GM12874 (cell line): Measurements from ENCODE around the gene CACNB2.

ENCODE experiments used
- CTCF ChIP-seq: IDR thresholded peaks from 2 replicates; pipeline ENCODE4 v1.5.1; 2011; ENCODE audit warnings: low read depth, mild to moderate bottlenecking, control low read depth, low read length, moderate library complexity; ENCODE audit not compliant: insufficient read depth

The CACNB2 gene

GRCh38 chr10:18226336-18226735 is 86.1 kb downstream of the CACNB2 start:
- no peak for TF ChIP-seq CTCF

- no peak for TF ChIP-seq CTCF
Observed at GRCh38 chr10:18229826-18230225, 89.6 kb downstream of the CACNB2 start.

GRCh38 chr10:18230794-18231193 is 90.6 kb downstream of the CACNB2 start:
- TF ChIP-seq CTCF, result no peak

GRCh38 chr10:18231480-18231879 is 91.3 kb downstream of the CACNB2 start:
- no peak for TF ChIP-seq CTCF

- TF ChIP-seq CTCF, result 0 out of 2 replicates have a peak, but pooled peaks have one; percentile 18
Observed at GRCh38 chr10:18233775-18234174, 93.6 kb downstream of the CACNB2 start.

GRCh38 chr10:18235477-18235876 is 95.3 kb downstream of the CACNB2 start:
- TF ChIP-seq CTCF, result no peak

- TF ChIP-seq CTCF, result no peak
Observed at GRCh38 chr10:18236756-18237155, 96.5 kb downstream of the CACNB2 start.

GRCh38 chr10:18238870-18239485 is 98.8 kb downstream of the CACNB2 start:
- peak; percentile 49 for TF ChIP-seq CTCF
